GOT3 (cell line): ENCODE data around the gene INPP5K.
A peak's percentile ranks its signal among the peaks of the same experiment; 100 is the strongest.
"Not testable (repeated sequence)": the region's sequence is repeated elsewhere in the genome, so short reads cannot be mapped to it uniquely, and the experiment has no call there.

Experiments
- DNase-seq: peaks from one replicate; lab custom pipeline; 2025; ENCODE audit warnings: mixed read lengths; lab: John Stamatoyannopoulos, UW

The INPP5K gene

DNA sequence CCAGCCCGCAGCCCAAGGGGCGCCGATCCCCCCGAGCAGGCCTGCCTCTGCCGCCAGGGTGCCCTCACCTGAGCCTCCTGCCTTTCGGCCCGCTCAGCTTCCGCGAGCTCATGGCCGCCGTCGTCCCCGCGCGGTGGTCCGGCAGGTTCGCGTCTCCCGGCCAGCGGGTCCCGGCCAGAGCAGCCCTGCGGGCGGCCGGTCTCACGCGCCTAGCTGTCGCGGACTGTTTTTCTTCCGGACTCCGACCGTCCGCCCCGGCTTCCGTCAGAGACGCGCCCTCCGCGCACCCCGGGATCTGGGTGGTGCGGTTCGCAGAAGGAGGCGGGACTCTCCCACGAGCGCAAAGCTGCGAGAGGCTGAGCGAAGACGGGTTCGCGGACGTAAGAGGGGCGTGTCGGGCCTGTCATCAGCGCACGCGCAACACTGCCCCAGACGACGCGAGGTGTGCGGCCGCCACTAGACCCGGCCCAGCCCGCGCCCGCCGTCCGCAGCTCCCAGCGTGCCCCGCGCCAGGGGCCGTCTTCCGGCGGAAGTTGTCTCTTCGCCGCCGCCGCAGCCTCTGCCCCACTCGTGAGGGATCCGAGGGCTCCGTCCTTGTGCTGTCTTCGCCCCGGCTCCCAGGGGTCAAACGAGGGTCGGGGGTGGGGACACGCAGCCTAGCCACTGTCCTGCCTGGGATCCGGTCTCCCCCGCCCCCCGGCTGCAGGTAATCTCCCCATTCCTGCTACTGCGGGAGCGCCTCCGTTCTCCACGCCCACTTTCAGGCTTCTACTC, at the start of gene INPP5K:
Gene INPP5K (minus strand): TSS at position 225 of the 774 bp plus-strand sequence. CDS start 113 bp downstream, at position 112.
- peak; percentile 93 for DNase-seq

- no peak for DNase-seq
Measured at GRCh38 chr17:1565877-1566276, 49.5 kb upstream of the INPP5K start.

DNA sequence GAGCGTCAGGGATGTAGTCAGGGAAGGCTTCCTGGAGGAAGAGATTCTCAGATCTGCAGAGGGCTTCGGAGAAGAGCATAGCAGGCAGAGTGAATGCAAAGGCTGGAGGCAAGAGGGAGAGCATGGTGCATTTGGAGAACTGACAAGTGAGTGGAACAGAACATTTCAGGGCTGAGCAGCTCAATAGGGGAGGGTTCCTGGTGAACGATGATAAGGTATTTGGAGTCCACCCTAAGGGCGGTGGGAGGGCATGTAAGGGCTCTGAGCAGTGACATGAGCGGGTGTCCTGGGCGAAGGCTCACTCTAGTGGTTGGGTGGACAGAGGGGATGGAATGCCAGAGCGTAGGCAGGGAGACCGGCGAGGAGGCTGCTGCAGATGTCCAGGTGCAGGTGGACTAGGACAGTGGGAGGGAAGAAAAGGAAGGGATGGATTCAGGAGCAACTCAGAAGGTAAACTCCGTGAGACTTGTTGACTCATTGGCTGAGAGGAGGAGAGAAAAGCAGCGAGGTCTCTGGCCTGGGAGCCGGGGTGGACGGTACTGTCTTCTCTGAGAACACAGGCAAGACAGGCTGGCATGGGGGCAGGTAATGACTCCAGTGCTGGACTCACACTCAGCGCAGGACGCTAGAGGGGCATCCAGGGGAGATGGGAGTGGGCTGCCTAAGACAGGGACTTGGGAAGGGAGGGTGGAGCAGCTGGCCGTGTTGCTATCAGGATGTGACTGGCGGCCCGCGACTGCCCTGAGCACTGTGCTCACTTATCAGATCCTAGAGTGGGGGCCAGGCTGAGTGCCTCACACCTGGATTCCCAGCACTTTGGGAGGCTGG, 47.6 kb upstream of the INPP5K start:
- DNase-seq = no peak

DNA sequence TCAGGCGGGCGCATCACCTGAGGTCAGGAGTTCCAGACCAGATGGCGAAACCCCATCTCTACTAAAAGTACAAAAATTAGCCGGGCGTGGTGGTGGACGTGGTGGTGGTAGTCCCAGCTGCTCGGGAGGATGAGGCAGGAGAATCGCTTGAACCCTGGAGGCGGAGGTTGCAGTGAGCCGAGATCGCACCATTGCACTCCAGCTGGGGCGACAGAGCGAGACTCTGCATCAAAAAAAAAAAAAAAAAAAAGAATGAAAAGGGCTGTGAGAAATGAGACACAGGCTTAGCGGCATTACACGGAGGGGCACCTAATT, 47.0 kb upstream of the INPP5K start:
- DNase-seq = not testable (repeated sequence)

DNA sequence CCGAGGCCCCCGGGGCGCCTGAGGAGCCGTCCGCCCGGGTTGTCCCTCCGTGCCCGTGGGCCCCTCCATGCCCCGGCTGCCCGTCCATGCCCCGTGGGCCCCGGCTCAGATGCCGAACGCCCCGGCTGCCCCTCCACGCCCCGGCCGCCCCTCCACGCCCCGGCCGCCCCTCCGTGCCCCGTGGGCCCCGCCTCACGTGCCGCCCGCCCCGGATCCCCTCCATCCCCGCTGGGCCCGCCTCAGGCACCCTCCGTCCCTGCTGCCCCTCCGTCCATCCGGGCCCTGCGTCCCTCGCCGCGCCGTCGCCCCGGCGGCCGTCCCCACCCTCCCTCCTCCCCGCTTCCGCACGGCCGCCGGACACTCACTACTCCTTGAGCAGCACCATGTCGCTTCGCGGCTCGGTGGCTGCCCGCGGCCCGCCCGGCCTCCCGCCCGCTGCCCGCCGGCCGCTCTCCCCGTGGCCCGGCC, 45.8 kb upstream of the INPP5K start:
- DNase-seq = no peak

- DNase-seq = no peak
Measured at GRCh38 chr17:1561420-1562175, 45.2 kb upstream of the INPP5K start.

DNA sequence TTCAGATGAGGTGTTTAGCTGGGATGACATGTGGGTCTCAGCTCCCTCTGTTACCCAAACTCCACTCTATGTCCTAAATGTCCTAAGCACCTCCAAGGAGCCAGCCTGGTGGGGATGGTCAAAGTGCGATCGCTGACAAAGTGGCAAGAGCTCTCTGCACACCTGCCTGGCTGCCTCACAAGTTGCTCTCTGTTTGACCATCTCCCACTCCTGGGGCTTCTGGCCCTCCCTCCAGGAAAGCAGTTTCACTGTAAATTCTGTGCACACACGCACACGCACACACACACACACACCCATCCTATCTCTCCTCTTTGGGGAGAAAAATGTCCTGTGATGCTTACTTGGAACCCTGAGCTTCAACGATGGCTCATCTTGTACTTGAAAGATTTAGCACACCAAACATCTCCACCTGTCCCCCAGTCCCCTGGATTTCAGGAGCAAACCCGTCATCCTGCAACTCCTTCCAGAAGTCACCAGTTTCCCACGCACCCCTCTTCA, 44.5 kb upstream of the INPP5K start:
- no peak for DNase-seq

- no peak for DNase-seq
Measured at GRCh38 chr17:1560101-1560857, 43.9 kb upstream of the INPP5K start.

DNA sequence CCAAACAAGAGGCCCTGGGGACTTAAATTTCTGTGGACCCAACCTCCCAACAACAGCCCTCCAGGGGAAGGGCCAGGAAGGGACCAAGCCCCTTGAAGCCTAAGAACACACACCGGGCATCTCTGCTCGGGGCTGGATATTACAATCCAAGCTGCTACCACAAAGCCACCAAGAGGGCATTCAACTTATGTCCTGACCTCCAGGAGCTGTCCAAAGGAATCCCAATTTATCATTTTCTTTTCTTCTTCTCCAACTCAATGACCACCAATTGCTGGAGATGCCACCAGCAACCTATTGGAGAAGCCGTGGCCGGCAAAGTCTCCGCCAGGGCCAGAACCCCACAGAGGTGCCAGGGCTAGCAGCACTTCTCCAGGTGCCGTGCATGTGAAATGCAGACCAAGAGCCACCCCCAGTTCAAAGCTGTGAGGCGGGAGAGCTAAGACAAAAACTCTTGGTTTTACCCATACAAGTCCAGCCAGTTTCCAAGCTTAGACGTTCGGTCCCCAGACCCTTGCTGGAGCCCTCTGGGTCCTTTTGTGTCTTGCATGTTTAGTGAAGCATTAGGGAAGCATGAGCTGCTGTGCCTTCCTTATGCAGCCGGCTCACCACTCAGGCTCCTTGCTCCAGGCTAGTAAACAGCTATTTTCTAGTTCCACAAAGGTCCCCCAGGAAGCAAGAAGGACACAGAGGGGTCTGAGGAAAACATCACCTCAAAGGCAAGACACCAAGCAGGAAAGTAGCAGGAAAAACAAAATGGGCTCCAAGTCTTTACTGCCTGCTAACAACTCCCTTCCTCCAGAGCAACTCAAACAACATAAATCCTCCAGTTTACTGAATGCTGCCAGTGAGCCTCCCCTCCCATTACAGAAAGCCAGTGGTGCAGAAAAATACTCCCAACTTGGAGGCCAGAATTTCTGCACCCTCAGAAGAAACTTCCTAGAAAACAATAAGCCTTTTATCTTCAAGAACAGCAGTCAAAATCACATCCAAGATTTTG, 42.9 kb upstream of the INPP5K start:
- DNase-seq = no peak

GRCh38 chr17:1558401-1558800, 42.0 kb upstream of the INPP5K start:
- DNase-seq = no peak

DNA sequence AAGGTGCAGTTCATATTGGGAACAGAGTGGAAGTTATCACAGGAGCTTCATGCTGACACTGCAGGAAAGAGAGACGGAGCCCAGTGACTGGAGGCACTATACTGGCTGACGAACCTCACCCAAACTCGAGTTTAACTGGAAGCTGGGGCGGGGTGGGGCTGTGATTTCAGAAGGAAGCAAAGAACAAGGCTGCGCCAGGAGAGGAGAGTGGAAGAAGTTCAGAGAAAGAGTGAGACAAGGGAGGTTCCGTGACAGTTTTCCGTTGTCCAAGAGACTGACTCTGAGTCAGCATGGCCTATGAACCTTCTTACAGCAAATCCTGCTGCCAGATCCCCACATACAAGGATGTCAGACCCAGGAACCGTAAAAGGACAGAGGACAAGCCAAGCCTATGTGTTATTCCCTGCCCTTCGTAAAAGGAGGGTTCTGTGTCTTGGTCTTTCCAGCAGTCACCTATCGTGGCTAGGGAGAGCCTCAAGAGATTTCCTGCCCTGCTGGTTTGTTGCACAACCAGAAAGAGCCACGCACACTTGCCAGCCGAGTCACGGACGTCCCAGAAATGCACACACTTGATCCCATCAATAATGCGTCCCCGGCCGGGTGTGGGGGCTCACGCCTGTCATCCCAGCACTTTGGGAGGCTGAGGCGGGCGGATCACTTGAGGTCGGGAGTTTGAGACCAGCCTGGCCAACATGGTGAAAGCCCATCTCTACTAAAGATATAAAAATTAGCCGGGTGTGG, 41.1 kb upstream of the INPP5K start:
- no peak for DNase-seq

GRCh38 chr17:1555651-1556471, 39.4 kb upstream of the INPP5K start:
- DNase-seq = no peak

DNA sequence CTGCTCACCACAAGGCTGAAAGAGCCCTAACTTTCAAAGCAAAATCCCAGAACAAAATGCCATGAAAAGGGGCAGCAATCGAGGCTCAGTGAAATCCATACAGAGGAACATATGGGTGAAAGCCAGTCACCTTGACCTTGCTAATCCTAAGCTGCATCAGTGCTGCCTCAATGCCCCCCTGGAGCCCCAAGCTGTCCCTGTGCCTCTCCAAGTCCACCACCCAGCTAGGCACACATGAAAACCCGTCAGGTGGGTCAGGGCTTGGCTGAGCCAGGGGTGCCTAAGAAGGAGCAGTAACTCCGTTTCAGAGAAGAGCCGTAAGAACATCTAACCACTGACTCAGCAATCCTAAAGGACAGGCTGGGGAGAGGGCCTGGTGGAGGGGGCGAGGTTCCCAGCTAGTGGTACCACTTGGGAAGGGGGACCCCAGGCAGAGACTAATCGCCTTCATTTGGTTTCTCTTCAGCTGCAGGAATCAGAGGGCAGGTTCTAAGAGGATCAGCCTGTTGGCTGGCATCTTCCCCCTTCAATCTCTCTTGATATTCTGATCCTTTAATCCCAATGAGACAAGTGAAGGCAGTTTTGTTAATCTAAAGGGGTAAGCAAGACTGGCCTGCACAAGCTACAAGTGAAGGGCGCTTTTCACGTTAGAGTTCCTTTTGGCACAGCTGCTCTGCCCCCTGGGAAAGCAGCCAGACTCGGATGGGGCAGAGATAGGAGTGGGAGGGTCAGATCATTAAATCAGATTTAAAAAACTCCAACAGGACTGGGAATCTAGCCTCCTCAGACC, 38.5 kb upstream of the INPP5K start:
- no peak for DNase-seq

DNA sequence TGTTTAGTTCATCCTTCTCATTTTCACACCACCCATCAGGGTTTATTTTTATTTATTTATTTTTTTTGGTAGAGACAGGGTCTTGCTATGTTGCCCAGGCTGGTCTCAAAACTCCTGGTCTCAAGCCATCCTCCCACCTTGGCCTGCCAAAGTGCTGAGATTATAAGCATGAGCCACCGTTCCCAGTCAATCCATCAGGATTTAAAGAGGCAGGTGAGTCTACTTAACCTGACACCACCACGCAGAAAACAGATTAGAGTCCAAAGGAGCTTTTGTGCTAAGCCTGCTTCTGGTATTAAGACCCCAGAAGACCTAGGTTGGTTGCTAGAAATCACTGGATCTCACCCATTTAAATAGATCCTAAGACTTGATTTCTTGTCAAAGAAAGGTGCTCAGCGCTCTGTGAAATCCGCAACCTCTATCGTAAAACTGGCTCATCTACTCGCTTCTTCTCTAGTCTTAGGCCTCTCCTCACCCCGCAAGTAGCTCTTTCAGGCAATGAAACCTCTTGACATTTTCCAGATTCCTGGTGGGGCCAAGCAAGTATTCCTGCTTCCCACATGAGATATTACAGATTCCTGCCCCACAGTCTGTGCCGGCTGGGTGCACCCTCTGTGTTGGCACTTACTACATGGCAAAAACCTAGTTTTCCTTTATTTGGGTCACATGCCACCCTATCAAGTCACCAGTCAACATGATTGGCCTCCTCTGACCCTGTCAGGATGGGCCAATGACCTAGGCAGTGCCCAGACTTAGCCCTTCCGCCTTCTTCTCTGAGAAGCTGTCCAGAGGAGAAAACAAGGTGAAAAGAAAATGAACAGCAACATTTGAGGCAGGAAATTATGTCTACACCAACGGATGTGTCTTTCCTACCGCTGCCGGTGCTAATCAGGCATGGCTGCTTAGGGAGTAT, 37.2 kb upstream of the INPP5K start:
- DNase-seq = no peak

- DNase-seq = no peak
Measured at GRCh38 chr17:1552932-1553331, 36.5 kb upstream of the INPP5K start.

- no peak for DNase-seq
Measured at GRCh38 chr17:1551741-1552140, 35.3 kb upstream of the INPP5K start.

DNA sequence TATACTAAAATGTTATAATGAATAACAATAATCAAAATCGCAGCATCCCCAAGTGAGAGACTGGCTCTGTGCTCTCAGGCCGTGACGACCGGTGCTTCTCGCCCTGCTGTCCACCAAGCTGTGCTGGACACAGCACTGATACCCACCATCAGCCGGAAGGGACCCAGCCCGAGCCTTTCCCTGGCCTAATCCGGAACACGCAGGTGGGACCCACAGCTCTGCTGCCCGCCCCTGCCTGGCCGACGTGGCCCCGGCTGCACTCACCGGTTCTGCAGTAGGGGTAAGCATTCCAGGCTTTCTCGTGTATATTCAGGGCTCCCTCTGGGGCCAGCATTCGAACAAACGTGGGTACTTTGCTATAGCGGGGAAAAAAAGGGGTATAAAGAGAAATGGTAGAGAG, 31.6 kb upstream of the INPP5K start:
- DNase-seq = no peak
